Lower leg skin (tissue), 3 donors: ENCODE results near the gene PPP1R14D.

Source experiments
- POLR2A ChIP-seq, 2 donors: fragments of 450-650 bp; IDR thresholded peaks; one replicate each; pipeline ENCODE4 v1.6.1; 2016 to 2017; ENCODE audit warnings: antibody characterized with exemption in 2 of 2, mild to moderate bottlenecking in 1 of 2, moderate library complexity in 1 of 2
- TF ChIP-seq, protein P1 (sequence below), 3 donors: fragments of 450-650 bp; IDR thresholded peaks; one replicate each; pipeline ENCODE4 v1.5.1; 2016; ENCODE audit warnings: antibody characterized with exemption in 3 of 3, mild to moderate bottlenecking in 3 of 3, moderate library complexity in 2 of 3

DNA sequence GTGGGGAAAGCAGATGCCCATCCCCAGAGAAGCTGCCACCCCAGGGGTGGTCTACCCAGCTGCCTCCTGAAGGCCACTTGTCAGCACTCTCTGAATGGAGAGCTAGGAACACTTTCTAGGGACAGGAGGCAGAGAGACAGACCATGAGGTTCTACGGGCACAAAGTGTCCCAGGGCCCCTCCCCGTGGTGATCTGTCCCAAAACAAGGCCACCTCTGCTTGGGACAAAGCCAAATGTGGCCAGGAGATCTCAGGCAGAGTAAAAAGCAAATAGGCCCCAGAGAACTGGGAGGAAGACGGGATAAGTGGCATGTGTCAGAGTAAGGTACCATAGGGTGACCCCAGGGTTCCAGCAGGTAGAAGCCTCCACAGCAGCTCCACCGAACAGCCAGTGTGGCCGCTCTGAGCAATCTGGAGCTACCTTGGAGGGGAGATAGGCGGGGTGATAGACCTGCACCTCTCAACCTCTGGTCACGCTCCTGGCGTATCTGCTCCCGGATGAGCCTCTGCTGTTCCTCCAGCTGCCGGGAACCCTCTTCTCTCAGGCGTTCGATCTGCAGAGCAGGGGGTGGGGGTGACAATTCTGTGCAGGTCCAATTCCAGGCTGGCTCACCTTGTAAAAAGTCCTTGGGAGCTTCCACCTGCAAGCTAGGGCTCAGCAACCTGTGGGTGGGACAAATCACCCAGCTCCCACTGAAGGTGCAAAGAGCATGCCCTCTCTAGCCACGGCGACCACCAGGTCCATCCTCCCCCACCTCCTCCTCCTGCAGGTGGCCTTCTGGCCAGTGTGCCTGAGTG, 52.6 kb downstream of the PPP1R14D start:
- TF ChIP-seq, protein P1, sequence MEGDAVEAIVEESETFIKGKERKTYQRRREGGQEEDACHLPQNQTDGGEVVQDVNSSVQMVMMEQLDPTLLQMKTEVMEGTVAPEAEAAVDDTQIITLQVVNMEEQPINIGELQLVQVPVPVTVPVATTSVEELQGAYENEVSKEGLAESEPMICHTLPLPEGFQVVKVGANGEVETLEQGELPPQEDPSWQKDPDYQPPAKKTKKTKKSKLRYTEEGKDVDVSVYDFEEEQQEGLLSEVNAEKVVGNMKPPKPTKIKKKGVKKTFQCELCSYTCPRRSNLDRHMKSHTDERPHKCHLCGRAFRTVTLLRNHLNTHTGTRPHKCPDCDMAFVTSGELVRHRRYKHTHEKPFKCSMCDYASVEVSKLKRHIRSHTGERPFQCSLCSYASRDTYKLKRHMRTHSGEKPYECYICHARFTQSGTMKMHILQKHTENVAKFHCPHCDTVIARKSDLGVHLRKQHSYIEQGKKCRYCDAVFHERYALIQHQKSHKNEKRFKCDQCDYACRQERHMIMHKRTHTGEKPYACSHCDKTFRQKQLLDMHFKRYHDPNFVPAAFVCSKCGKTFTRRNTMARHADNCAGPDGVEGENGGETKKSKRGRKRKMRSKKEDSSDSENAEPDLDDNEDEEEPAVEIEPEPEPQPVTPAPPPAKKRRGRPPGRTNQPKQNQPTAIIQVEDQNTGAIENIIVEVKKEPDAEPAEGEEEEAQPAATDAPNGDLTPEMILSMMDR (IDR thresholded peaks at IDR 0.05) = no peak
- no peak for TF ChIP-seq POLR2A (IDR thresholded peaks at IDR 0.05)
